Uterus (tissue), 4 donors: ENCODE measurements around the gene GTPBP2. TPM values are rescaled to one million over a fixed set of nuclear protein-coding genes. Genes with fewer than 3 reads are reported as not detected.

Source experiments
- DNase-seq, 2 donors: peaks; one replicate each; pipeline ENCODE4 v3.0.0-alpha.2; 2019 to 2020
- H3K27ac ChIP-seq, 2 donors: fragments of 200-600 bp; sonication (generic); 1 replicate in 1 of 2; 2 replicates in 1 of 2; pipeline ENCODE4 v1.5.1; 2016 to 2018
- H3K27me3 ChIP-seq, 2 donors: fragments of 200-600 bp; sonication (generic); one replicate each; pipeline ENCODE4 v1.5.1; 2018 to 2019; ENCODE audit warnings: control low read depth in 1 of 2
- H3K36me3 ChIP-seq, 2 donors: fragments of 200-600 bp; sonication (generic); one replicate each; pipeline ENCODE4 v1.5.1; 2019; ENCODE audit warnings: control low read depth in 1 of 2
- H3K4me1 ChIP-seq, 2 donors: fragments of 200-600 bp; sonication (generic); one replicate each; pipeline ENCODE4 v1.5.1; 2018 to 2019; ENCODE audit warnings: control low read depth in 1 of 2
- H3K4me3 ChIP-seq, 2 donors: fragments of 200-600 bp; sonication (generic); 1 replicate in 1 of 2; 2 replicates in 1 of 2; pipeline ENCODE4 v1.5.1; 2018 to 2019; ENCODE audit warnings: mild to moderate bottlenecking in 1 of 2
- H3K9me3 ChIP-seq, 2 donors: fragments of 200-600 bp; sonication (generic); one replicate each; pipeline ENCODE4 v1.5.1; 2019; ENCODE audit warnings: control low read depth in 1 of 2
- CTCF ChIP-seq, 4 experiments: fragments of 200-600 bp in 2 of 4; fragments of 450-650 bp in 2 of 4; sonication (generic) in 2 of 4; IDR thresholded peaks; one replicate each; pipeline ENCODE4 v1.5.1; 2016 to 2019; ENCODE audit warnings: antibody characterized with exemption in 4 of 4, mild to moderate bottlenecking in 2 of 4, moderate library complexity in 1 of 4
- POLR2A ChIP-seq, 2 donors: fragments of 450-650 bp; IDR thresholded peaks; one replicate each; pipeline ENCODE4 v1.6.1; 2016; ENCODE audit warnings: antibody characterized with exemption in 2 of 2, mild to moderate bottlenecking in 1 of 2, moderate library complexity in 1 of 2
- intact Hi-C: fragments of 100-400 bp; cut with DNase I; formaldehyde crosslinking; loops from one replicate; pipeline ENCODE4 v1.15.1; 2023; ENCODE audit warnings: low total_unique reads
- total RNA-seq, 4 donors: library from RNA; depleted of rRNA in 3 of 4; stranded (reverse); fragments of >200 nt in 3 of 4; gene quantifications; one replicate each; pipeline versions ENCODE4 v1.1.0 to v1.2.4, GENCODE V29; 2014 to 2023
- donor health status: DM: yes; HTN: yes; CAD: no.

GTPBP2 gene
- total RNA-seq, 4 donors from 2014 or later, result 17.9 to 67.6 (median 40.2) TPM

GRCh38 chr6:43670623-43670986, 41.5 kb upstream of the GTPBP2 start:
- H3K36me3 ChIP-seq, result no peaks in the 10 kb centered on the region

GRCh38 chr6:43669922-43670622, 41.0 kb upstream of the GTPBP2 start:
- TF ChIP-seq POLR2A (IDR thresholded peaks at IDR 0.05) (no peak), CTCF (IDR thresholded peaks at IDR 0.05) (no peak)
- DNase-seq, result peak; percentile 34 to 55
- Histone ChIP-seq H3K27me3 (no peaks in the 10 kb centered on the region), H3K4me3 (no peak overlapping the region), H3K4me1 (peaks cover 21 to 36% of the 10 kb centered on the region in 2 donors), H3K9me3 (no peaks in the 10 kb centered on the region), H3K27ac (peak overlapping the region; percentile 75 to 81), H3K36me3 (no peaks in the 10 kb centered on the region)
- intact Hi-C loops, result loop anchor here (5.0 kb wide), 1 partner anchor 102 kb away; the partner anchor contains the start of gene VEGFA

More at GRCh38 chr6:43670623-43670986, 41.5 kb upstream of the GTPBP2 start:
- Histone ChIP-seq H3K4me1 (peaks cover 21 to 36% of the 10 kb centered on the region in 2 donors), H3K27me3 (no peaks in the 10 kb centered on the region), H3K9me3 (no peaks in the 10 kb centered on the region), H3K27ac (peak overlapping the region; percentile 75 to 81), H3K4me3 (no peak overlapping the region)
- intact Hi-C loops, result no loop called here
- TF ChIP-seq CTCF (IDR thresholded peaks at IDR 0.05), result no peak
- no peak for TF ChIP-seq POLR2A (IDR thresholded peaks at IDR 0.05)
- DNase-seq, result no peak

- intact Hi-C loops, result loop anchor here (5.0 kb wide), 1 partner anchor 103 kb away; the partner anchor contains the start of gene VEGFA
- Histone ChIP-seq H3K36me3 (no peaks in the 10 kb centered on the region), H3K4me1 (peaks cover 21 to 36% of the 10 kb centered on the region in 2 donors), H3K9me3 (no peaks in the 10 kb centered on the region), H3K4me3 (no peak overlapping the region), H3K27me3 (no peaks in the 10 kb centered on the region), H3K27ac (peak overlapping the region; percentile 75 to 81)
- peak; percentile 80 to 87 for DNase-seq
- TF ChIP-seq CTCF (IDR thresholded peaks at IDR 0.05), result no peak
- no peak for TF ChIP-seq POLR2A (IDR thresholded peaks at IDR 0.05)
These were observed 40.2 kb upstream of the GTPBP2 start for GRCh38 chr6:43669050-43669921.

- DNase-seq, result peak; percentile 44 to 54
- Histone ChIP-seq H3K36me3 (no peaks in the 10 kb centered on the region), H3K27ac (peak overlapping the region; percentile 75 to 81), H3K4me1 (peaks cover 21 to 36% of the 10 kb centered on the region in 2 donors), H3K9me3 (no peaks in the 10 kb centered on the region), H3K27me3 (no peaks in the 10 kb centered on the region), H3K4me3 (no peak overlapping the region)
- intact Hi-C loops, result loop anchor here (5.0 kb wide), 1 partner anchor 104 kb away; the partner anchor contains the start of gene VEGFA
- peak; percentile 24 to 48 (median 42) for TF ChIP-seq CTCF (IDR thresholded peaks at IDR 0.05)
- TF ChIP-seq POLR2A (IDR thresholded peaks at IDR 0.05), result no peak
These were observed 39.3 kb upstream of the GTPBP2 start for GRCh38 chr6:43668151-43669028.
